ENCODE measurements around the gene MAN2A2. TPM values are rescaled to one million over a fixed set of nuclear protein-coding genes. Genes with fewer than 3 reads are reported as not detected.

Gene MAN2A2
- total RNA-seq, 5 donors from 2014 or later (not counting 1 experiment from before 2014, with no cell fraction given) = 119 to 158 (median 142) TPM

- H3K36me3 Mint-ChIP-seq = peaks cover 39% of the 10 kb centered on the region
- POLR2A ChIA-PET = no interaction called here
- H3K4me1 Mint-ChIP-seq = peaks cover 9 to 11% (median 9%) of the 10 kb centered on the region in 3 donors
- no peak overlapping the region for H3K27ac Mint-ChIP-seq
- DNase-seq = no peak
- Histone ChIP-seq H3K27me3 (replicated peaks in 1 of 2; ENCODE audit: control insufficient read depth in 2 of 2, extremely low read depth in 1 of 2, insufficient read depth in 2 of 2, low read length in 1 of 2) (no peaks in the 10 kb centered on the region), H3K9me3 (no peaks in the 10 kb centered on the region), H3K36me3 (ENCODE audit: control insufficient read depth in 2 of 2, extremely low read depth in 1 of 2, insufficient read depth in 1 of 2, low read length in 1 of 2) (peaks cover 41 to 78% of the 10 kb centered on the region in 2 donors), H3K4me1 (ENCODE audit: control insufficient read depth in 1 of 2, extremely low read depth in 1 of 2, insufficient read depth in 2 of 2, low read length in 2 of 2) (peaks cover 2 to 8% of the 10 kb centered on the region in 2 experiments), H3K27ac (ENCODE audit: low read length) (no peak overlapping the region), H3K4me3 (ENCODE audit: control insufficient read depth in 1 of 2, extremely low read depth in 1 of 2, low read length in 1 of 2) (no peak overlapping the region)
- no peak for ATAC-seq (replicated peaks in 1 of 4)
- no peak overlapping the region for H3K4me3 Mint-ChIP-seq
- H3K9me3 Mint-ChIP-seq = no peaks in the 10 kb centered on the region
- H3K27me3 Mint-ChIP-seq = no peaks in the 10 kb centered on the region
- 100% methylated on average over 4 of the region's 4 CpGs for WGBS (ENCODE audit: insufficient coverage)
- CTCF ChIA-PET = interaction anchor here in 1 of 2 donors (1.0 kb wide), 1 partner anchor 9 kb away, joined by 4 read pairs; the partner anchor contains the start of gene HDDC3
Measured at GRCh38 chr15:90941038-90941437, 37.9 kb downstream of the MAN2A2 start.

GRCh38 chr15:90942354-90943120, 39.4 kb downstream of the MAN2A2 start:
- Mint-ChIP-seq H3K9me3 (no peaks in the 10 kb centered on the region), H3K4me3 (no peak overlapping the region), H3K27ac (no peak overlapping the region), H3K36me3 (peaks cover 47% of the 10 kb centered on the region), H3K4me1 (no peaks in the 10 kb centered on the region), H3K27me3 (no peaks in the 10 kb centered on the region)
- Histone ChIP-seq H3K9me3 (no peaks in the 10 kb centered on the region), H3K27me3 (replicated peaks in 1 of 2; ENCODE audit: control insufficient read depth in 2 of 2, extremely low read depth in 1 of 2, insufficient read depth in 2 of 2, low read length in 1 of 2) (no peaks in the 10 kb centered on the region), H3K27ac (ENCODE audit: low read length) (no peak overlapping the region), H3K4me3 (ENCODE audit: control insufficient read depth in 1 of 2, extremely low read depth in 1 of 2, low read length in 1 of 2) (no peak overlapping the region), H3K36me3 (ENCODE audit: control insufficient read depth in 2 of 2, extremely low read depth in 1 of 2, insufficient read depth in 1 of 2, low read length in 1 of 2) (peaks cover 41 to 82% of the 10 kb centered on the region in 2 donors), H3K4me1 (ENCODE audit: control insufficient read depth in 1 of 2, extremely low read depth in 1 of 2, insufficient read depth in 2 of 2, low read length in 2 of 2) (no peaks in the 10 kb centered on the region)
- ChIA-PET POLR2A (interaction anchor here in 1 of 2 donors (0.5 kb wide), 1 partner anchor 61 kb away, joined by 3 read pairs; no protein-coding TSS in a partner anchor), CTCF (interaction anchor here (0.6 to 1.3 kb wide), 4 partner anchors 9 to 48 kb away, joined by 3 to 5 read pairs (median 4); partner anchors contain the start of genes HDDC3 (in 1 of the 2) and RCCD1 (in 1 of the 2))
- WGBS (ENCODE audit: insufficient coverage) = 99% methylated on average over 8 of the region's 12 CpGs
- DNase-seq (no peak), ATAC-seq (replicated peaks in 1 of 4) (no peak)

GRCh38 chr15:90945091-90945490, 42.0 kb downstream of the MAN2A2 start:
- H3K27ac ChIP-seq (ENCODE audit: low read length) = no peak overlapping the region
- H3K36me3 ChIP-seq (ENCODE audit: control insufficient read depth in 2 of 2, extremely low read depth in 1 of 2, insufficient read depth in 1 of 2, low read length in 1 of 2) = peaks cover 47 to 83% of the 10 kb centered on the region in 2 donors
- no peaks in the 10 kb centered on the region for H3K9me3 Mint-ChIP-seq
- ChIA-PET CTCF (interaction anchor here in 1 of 2 donors (0.7 kb wide), 1 partner anchor 1034 kb away, joined by 3 read pairs; no protein-coding TSS in a partner anchor), POLR2A (interaction anchor here in 1 of 2 donors (0.6 kb wide), 1 partner anchor 40 kb away, joined by 4 read pairs; no protein-coding TSS in a partner anchor)
- no peaks in the 10 kb centered on the region for H3K4me1 ChIP-seq (ENCODE audit: control insufficient read depth in 1 of 2, extremely low read depth in 1 of 2, insufficient read depth in 2 of 2, low read length in 2 of 2)
- no peak overlapping the region for H3K27ac Mint-ChIP-seq
- no peaks in the 10 kb centered on the region for H3K4me1 Mint-ChIP-seq
- H3K4me3 ChIP-seq (ENCODE audit: control insufficient read depth in 1 of 2, extremely low read depth in 1 of 2, low read length in 1 of 2) = no peak overlapping the region
- DNase-seq = no peak
- 71% methylated on average over 4 of the region's 7 CpGs for WGBS (ENCODE audit: insufficient coverage)
- H3K9me3 ChIP-seq = no peaks in the 10 kb centered on the region
- H3K4me3 Mint-ChIP-seq = no peak overlapping the region
- H3K27me3 Mint-ChIP-seq = no peaks in the 10 kb centered on the region
- peaks cover 43% of the 10 kb centered on the region for H3K36me3 Mint-ChIP-seq
- no peak for ATAC-seq (replicated peaks in 1 of 4)
- H3K27me3 ChIP-seq (replicated peaks in 1 of 2; ENCODE audit: control insufficient read depth in 2 of 2, extremely low read depth in 1 of 2, insufficient read depth in 2 of 2, low read length in 1 of 2) = no peaks in the 10 kb centered on the region

- no peak for DNase-seq
Measured at GRCh38 chr15:90946538-90946937, 43.4 kb downstream of the MAN2A2 start.

GRCh38 chr15:90946941-90947576, 44.0 kb downstream of the MAN2A2 start:
- H3K27me3 Mint-ChIP-seq = no peaks in the 10 kb centered on the region
- Histone ChIP-seq H3K4me1 (ENCODE audit: control insufficient read depth in 1 of 2, extremely low read depth in 1 of 2, insufficient read depth in 2 of 2, low read length in 2 of 2) (no peaks in the 10 kb centered on the region), H3K36me3 (ENCODE audit: control insufficient read depth in 2 of 2, extremely low read depth in 1 of 2, insufficient read depth in 1 of 2, low read length in 1 of 2) (peaks cover 44 to 77% of the 10 kb centered on the region in 2 donors), H3K4me3 (ENCODE audit: control insufficient read depth in 1 of 2, extremely low read depth in 1 of 2, low read length in 1 of 2) (no peak overlapping the region), H3K9me3 (no peaks in the 10 kb centered on the region), H3K27me3 (replicated peaks in 1 of 2; ENCODE audit: control insufficient read depth in 2 of 2, extremely low read depth in 1 of 2, insufficient read depth in 2 of 2, low read length in 1 of 2) (no peaks in the 10 kb centered on the region), H3K27ac (ENCODE audit: low read length) (no peak overlapping the region)
- H3K4me1 Mint-ChIP-seq = no peaks in the 10 kb centered on the region
- CTCF ChIA-PET = interaction anchor here in 1 of 2 donors (0.8 kb wide), 1 partner anchor 12 kb away, joined by 3 read pairs; the partner anchor contains the start of gene UNC45A
- no peak for ATAC-seq (replicated peaks in 1 of 4)
- peaks cover 39% of the 10 kb centered on the region for H3K36me3 Mint-ChIP-seq
- WGBS (ENCODE audit: insufficient coverage) = 90% methylated on average over 7 of the region's 8 CpGs
- no peaks in the 10 kb centered on the region for H3K9me3 Mint-ChIP-seq
- POLR2A ChIA-PET = interaction anchor here in 1 of 2 donors (0.5 kb wide), 1 partner anchor 57 kb away, joined by 3 read pairs; no protein-coding TSS in a partner anchor
- no peak for DNase-seq
- no peak overlapping the region for H3K4me3 Mint-ChIP-seq
- H3K27ac Mint-ChIP-seq = no peak overlapping the region

More at GRCh38 chr15:90946538-90946937, 43.4 kb downstream of the MAN2A2 start:
- Mint-ChIP-seq H3K27ac (no peak overlapping the region), H3K27me3 (no peaks in the 10 kb centered on the region), H3K36me3 (peaks cover 39% of the 10 kb centered on the region), H3K9me3 (no peaks in the 10 kb centered on the region), H3K4me3 (no peak overlapping the region), H3K4me1 (no peaks in the 10 kb centered on the region)
- no peaks in the 10 kb centered on the region for H3K4me1 ChIP-seq (ENCODE audit: control insufficient read depth in 1 of 2, extremely low read depth in 1 of 2, insufficient read depth in 2 of 2, low read length in 2 of 2)
- ChIA-PET CTCF (interaction anchor here (0.6 to 1.0 kb wide), 3 partner anchors 8 to 36 kb away, joined by 3 to 8 read pairs (median 4); partner anchors contain the start of gene RCCD1 (in 1 of the 2)), POLR2A (interaction anchor here in 1 of 2 donors (0.5 to 0.6 kb wide), 4 partner anchors 24 to 238 kb away, joined by 3 to 6 read pairs (median 5); no protein-coding TSS in a partner anchor)
- no peak overlapping the region for H3K27ac ChIP-seq (ENCODE audit: low read length)
- no peaks in the 10 kb centered on the region for H3K27me3 ChIP-seq (replicated peaks in 1 of 2; ENCODE audit: control insufficient read depth in 2 of 2, extremely low read depth in 1 of 2, insufficient read depth in 2 of 2, low read length in 1 of 2)
- 96% methylated on average over 16 of the region's 16 CpGs for WGBS (ENCODE audit: insufficient coverage)
- H3K9me3 ChIP-seq = no peaks in the 10 kb centered on the region
- no peak overlapping the region for H3K4me3 ChIP-seq (ENCODE audit: control insufficient read depth in 1 of 2, extremely low read depth in 1 of 2, low read length in 1 of 2)
- no peak for ATAC-seq (replicated peaks in 1 of 4)
- peaks cover 48 to 76% of the 10 kb centered on the region in 2 donors for H3K36me3 ChIP-seq (ENCODE audit: control insufficient read depth in 2 of 2, extremely low read depth in 1 of 2, insufficient read depth in 1 of 2, low read length in 1 of 2)

Measured in T-cell (primary cell).